ENCODE data around the gene SCGB1C1. TPM values are rescaled to one million over a fixed set of nuclear protein-coding genes. Genes with fewer than 3 reads are reported as not detected.

Gene SCGB1C1
- total and polyA plus RNA-seq, 9 donors: not detected

DNA sequence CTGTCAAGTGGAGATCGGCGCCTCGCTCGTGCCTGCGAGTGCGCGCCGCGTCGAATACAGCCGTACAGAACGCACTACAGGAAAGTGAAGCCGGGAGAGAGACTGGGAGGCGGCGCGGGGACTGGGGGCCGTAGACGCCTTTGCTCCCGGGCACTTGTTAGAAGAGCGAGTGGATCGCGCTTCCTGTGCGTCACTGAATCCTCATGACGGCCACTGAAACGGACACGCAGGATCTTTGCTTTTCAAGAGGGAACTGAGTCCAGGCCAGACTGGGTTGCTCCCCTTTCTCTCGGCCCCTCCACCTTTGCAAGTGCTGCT, 14.9 kb downstream of the SCGB1C1 start:
- Histone ChIP-seq H3K9me3 (no peaks in the 10 kb centered on the region), H3K27me3 (no peaks in the 10 kb centered on the region), H3K27ac (peak overlapping the region; percentile 75 to 98), H3K4me1 (ENCODE audit: insufficient read depth) (peaks cover 19% of the 10 kb centered on the region), H3K4me3 (peak overlapping the region; percentile 78), H3K36me3 (no peaks in the 10 kb centered on the region)
- intact Hi-C loops (cut with DNase I): loop anchor here (2.0 to 10.0 kb wide), 4 partner anchors 29 to 304 kb away; partner anchors contain the start of genes B4GALNT4 (in 3 of the 4), IFITM2 (in 1 of the 4), PSMD13 (in 1 of the 4) and SIRT3 (in 1 of the 4)
- 0 to 1% (median 0%) methylated on average over 27 of the region's 27 CpGs for WGBS, 3 donors
- no peak for TF ChIP-seq POLR2A (IDR thresholded peaks at IDR 0.05)
- TF ChIP-seq EP300 (IDR thresholded peaks at IDR 0.05): no peak
- TF ChIP-seq, protein P1, sequence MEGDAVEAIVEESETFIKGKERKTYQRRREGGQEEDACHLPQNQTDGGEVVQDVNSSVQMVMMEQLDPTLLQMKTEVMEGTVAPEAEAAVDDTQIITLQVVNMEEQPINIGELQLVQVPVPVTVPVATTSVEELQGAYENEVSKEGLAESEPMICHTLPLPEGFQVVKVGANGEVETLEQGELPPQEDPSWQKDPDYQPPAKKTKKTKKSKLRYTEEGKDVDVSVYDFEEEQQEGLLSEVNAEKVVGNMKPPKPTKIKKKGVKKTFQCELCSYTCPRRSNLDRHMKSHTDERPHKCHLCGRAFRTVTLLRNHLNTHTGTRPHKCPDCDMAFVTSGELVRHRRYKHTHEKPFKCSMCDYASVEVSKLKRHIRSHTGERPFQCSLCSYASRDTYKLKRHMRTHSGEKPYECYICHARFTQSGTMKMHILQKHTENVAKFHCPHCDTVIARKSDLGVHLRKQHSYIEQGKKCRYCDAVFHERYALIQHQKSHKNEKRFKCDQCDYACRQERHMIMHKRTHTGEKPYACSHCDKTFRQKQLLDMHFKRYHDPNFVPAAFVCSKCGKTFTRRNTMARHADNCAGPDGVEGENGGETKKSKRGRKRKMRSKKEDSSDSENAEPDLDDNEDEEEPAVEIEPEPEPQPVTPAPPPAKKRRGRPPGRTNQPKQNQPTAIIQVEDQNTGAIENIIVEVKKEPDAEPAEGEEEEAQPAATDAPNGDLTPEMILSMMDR (IDR thresholded peaks at IDR 0.05): no peak
- peak in 1 of 5 donors; percentile 53 for DNase-seq

DNA sequence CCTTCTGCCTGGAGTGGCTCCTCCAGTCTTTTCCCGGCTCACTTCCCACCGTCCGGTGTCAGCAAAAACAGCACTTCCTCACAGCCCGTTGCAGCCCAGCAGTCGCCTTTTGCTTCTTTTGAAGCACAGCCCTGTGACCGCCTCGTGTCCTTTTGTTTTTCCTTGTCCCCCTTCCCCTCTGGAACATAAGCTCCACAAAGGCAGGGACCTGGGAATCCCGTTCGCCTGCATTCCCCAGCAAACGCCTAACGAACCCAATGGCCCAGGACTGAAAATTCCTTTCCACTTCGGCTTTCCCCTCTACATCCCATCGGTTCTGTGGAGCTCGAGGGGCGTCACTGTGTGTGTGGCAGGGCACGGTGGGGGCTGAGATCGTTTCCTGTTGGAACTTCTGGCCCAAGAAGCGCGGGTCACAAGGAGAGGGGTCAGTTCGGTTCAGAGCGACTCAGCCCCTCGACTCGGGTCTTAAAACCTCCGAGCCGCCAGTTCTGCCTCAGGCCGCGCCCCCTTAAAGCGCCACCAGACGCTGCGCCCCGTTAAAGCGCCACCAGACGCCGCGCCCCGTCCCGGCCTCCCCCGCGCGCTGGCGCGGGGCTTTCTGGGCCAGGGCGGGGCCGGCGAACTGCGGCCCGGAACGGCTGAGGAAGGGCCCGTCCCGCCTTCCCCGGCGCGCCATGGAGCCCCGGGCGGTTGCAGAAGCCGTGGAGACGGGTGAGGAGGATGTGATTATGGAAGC, 15.5 kb downstream of the SCGB1C1 start:
- peak; percentile 70 to 87 (median 79) for DNase-seq
- intact Hi-C loops (cut with DNase I): loop anchor here (5.0 to 10.0 kb wide), 3 partner anchors 96 to 304 kb away; partner anchors contain the start of genes B4GALNT4 (in 3 of the 4) and IFITM2 (in 1 of the 4)
- Histone ChIP-seq H3K9me3 (no peaks in the 10 kb centered on the region), H3K4me3 (peak overlapping the region; percentile 78), H3K27ac (peak overlapping the region; percentile 75 to 98), H3K36me3 (no peaks in the 10 kb centered on the region), H3K27me3 (no peaks in the 10 kb centered on the region), H3K4me1 (ENCODE audit: insufficient read depth) (peaks cover 19% of the 10 kb centered on the region)
- WGBS, 3 donors: 0 to 1% (median 0%) methylated on average over 51 to 57 of the region's 57 CpGs
- no peak for TF ChIP-seq EP300 (IDR thresholded peaks at IDR 0.05)
- peak; percentile 87 for TF ChIP-seq POLR2A (IDR thresholded peaks at IDR 0.05)

DNA sequence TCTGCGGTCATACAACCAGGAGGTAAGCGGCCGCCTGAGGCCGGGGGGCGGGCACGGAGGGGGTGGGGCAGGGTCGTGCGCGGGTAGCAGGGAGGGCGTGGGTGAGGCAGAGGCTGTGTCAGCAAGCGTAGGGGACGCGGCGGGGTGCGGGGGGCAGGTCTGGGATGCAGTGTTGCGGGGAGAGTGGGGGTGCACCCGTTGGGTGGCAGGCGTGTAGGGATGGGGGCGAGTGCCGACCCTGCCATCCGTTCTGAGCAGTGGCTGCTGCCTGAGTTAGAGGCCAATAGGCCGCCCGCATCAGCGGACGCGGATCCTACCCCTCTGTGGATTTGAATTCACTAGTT, 16.0 kb downstream of the SCGB1C1 start:
- WGBS, 3 donors: 0 to 1% (median 0%) methylated on average over 15 to 26 of the region's 26 CpGs
- no peaks in the 10 kb centered on the region for H3K36me3 ChIP-seq
- intact Hi-C loops (cut with DNase I): loop anchor here (5.0 to 10.0 kb wide), 3 partner anchors 96 to 303 kb away; partner anchors contain the start of genes B4GALNT4 (in 3 of the 4) and IFITM2 (in 1 of the 4)
- TF ChIP-seq, protein P1 (IDR thresholded peaks at IDR 0.05): no peak
- TF ChIP-seq EP300 (IDR thresholded peaks at IDR 0.05): no peak
- TF ChIP-seq POLR2A (IDR thresholded peaks at IDR 0.05): no peak
- H3K4me3 ChIP-seq: peak overlapping the region; percentile 78
- DNase-seq: peak in 2 of 5 donors; percentile 51 to 65
- H3K9me3 ChIP-seq: no peaks in the 10 kb centered on the region
- H3K27ac ChIP-seq: peak overlapping the region; percentile 75 to 98
- H3K4me1 ChIP-seq (ENCODE audit: insufficient read depth): peaks cover 19% of the 10 kb centered on the region
- H3K27me3 ChIP-seq: no peaks in the 10 kb centered on the region

DNA sequence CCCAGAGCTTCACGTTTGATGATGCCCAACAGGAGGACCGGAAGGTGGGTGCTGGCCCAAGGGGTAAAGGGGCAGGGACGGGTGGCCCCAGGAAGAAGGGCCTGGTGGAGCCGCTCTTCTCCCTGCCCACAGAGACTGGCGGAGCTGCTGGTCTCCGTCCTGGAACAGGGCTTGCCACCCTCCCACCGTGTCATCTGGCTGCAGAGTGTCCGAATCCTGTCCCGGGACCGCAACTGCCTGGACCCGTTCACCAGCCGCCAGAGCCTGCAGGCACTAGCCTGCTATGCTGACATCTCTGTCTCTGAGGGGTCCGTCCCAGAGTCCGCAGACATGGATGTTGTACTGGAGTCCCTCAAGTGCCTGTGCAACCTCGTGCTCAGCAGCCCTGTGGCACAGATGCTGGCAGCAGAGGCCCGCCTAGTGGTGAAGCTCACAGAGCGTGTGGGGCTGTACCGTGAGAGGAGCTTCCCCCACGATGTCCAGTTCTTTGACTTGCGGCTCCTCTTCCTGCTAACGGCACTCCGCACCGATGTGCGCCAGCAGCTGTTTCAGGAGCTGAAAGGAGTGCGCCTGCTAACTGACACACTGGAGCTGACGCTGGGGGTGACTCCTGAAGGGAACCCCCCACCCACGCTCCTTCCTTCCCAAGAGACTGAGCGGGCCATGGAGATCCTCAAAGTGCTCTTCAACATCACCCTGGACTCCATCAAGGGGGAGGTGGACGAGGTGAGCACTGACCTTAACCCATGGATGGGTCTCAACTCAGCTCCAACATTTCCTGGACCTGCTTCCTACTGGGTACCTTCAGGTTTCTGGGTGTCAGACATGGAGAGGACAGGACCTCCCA, 16.6 kb downstream of the SCGB1C1 start:
- 31 to 46% (median 34%) methylated on average over 20 to 29 of the region's 29 CpGs for WGBS, 3 donors
- peak overlapping the region; percentile 78 for H3K4me3 ChIP-seq
- H3K4me1 ChIP-seq (ENCODE audit: insufficient read depth): peaks cover 17% of the 10 kb centered on the region
- peak overlapping the region in 1 of 2 donors; percentile 75 for H3K27ac ChIP-seq
- intact Hi-C loops (cut with DNase I): loop anchor here (5.0 to 10.0 kb wide), 3 partner anchors 95 to 303 kb away; partner anchors contain the start of genes B4GALNT4 (in 3 of the 4) and IFITM2 (in 1 of the 4)
- TF ChIP-seq POLR2A (IDR thresholded peaks at IDR 0.05) (no peak), EP300 (IDR thresholded peaks at IDR 0.05) (no peak)
- TF ChIP-seq, protein P1 (IDR thresholded peaks at IDR 0.05): no peak
- H3K27me3 ChIP-seq: no peaks in the 10 kb centered on the region
- H3K9me3 ChIP-seq: no peaks in the 10 kb centered on the region
- DNase-seq: peak in 2 of 5 donors; percentile 25 to 42
- H3K36me3 ChIP-seq: no peaks in the 10 kb centered on the region

All from ovary (tissue), 9 donors.